Esophagus muscularis mucosa (tissue), 3 donors: ENCODE results near the gene PLEKHH2.

ENCODE experiments used
- EP300 ChIP-seq: sonication (generic); formaldehyde crosslinking; IDR thresholded peaks from one replicate; pipeline ENCODE4 v1.6.1; 2017; ENCODE audit warnings: antibody characterized with exemption
- TF ChIP-seq, protein P1 (sequence below), 3 experiments: fragments of 200-600 bp in 2 of 3; fragments of 450-650 bp in 1 of 3; sonication (generic) in 2 of 3; IDR thresholded peaks; one replicate each; pipeline ENCODE4 v1.5.1; 2017 to 2019; ENCODE audit warnings: antibody characterized with exemption in 3 of 3, mild to moderate bottlenecking in 2 of 3, moderate library complexity in 1 of 3

DNA sequence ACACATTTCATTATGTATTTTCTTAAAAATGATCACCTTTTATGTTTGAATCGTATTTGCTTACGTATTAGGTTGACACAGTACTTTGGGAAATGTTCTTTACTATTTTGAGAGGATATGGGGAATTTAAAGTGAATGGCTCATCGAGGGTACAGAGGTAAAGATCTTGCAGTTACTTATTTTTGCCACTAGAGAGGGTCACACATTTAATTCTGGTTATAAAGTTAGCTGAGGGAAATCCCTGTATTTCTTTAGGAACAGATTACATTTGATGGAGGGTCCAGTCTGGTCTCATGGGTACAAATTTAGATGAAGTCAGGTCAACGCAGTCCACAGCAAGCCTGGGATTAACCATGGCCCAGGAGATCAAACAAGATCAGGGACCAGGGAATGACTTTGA, 161.2 kb downstream of the PLEKHH2 start:
- TF ChIP-seq, protein P1, sequence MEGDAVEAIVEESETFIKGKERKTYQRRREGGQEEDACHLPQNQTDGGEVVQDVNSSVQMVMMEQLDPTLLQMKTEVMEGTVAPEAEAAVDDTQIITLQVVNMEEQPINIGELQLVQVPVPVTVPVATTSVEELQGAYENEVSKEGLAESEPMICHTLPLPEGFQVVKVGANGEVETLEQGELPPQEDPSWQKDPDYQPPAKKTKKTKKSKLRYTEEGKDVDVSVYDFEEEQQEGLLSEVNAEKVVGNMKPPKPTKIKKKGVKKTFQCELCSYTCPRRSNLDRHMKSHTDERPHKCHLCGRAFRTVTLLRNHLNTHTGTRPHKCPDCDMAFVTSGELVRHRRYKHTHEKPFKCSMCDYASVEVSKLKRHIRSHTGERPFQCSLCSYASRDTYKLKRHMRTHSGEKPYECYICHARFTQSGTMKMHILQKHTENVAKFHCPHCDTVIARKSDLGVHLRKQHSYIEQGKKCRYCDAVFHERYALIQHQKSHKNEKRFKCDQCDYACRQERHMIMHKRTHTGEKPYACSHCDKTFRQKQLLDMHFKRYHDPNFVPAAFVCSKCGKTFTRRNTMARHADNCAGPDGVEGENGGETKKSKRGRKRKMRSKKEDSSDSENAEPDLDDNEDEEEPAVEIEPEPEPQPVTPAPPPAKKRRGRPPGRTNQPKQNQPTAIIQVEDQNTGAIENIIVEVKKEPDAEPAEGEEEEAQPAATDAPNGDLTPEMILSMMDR (IDR thresholded peaks at IDR 0.05), result no peak
- TF ChIP-seq EP300, result no peak
